ENCODE data around the gene AMZ2.
"Not testable (repeated sequence)": the region's sequence is repeated elsewhere in the genome, so short reads cannot be mapped to it uniquely, and the experiment has no call there.

- TF ChIP-seq, protein P1, sequence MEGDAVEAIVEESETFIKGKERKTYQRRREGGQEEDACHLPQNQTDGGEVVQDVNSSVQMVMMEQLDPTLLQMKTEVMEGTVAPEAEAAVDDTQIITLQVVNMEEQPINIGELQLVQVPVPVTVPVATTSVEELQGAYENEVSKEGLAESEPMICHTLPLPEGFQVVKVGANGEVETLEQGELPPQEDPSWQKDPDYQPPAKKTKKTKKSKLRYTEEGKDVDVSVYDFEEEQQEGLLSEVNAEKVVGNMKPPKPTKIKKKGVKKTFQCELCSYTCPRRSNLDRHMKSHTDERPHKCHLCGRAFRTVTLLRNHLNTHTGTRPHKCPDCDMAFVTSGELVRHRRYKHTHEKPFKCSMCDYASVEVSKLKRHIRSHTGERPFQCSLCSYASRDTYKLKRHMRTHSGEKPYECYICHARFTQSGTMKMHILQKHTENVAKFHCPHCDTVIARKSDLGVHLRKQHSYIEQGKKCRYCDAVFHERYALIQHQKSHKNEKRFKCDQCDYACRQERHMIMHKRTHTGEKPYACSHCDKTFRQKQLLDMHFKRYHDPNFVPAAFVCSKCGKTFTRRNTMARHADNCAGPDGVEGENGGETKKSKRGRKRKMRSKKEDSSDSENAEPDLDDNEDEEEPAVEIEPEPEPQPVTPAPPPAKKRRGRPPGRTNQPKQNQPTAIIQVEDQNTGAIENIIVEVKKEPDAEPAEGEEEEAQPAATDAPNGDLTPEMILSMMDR (conservative IDR thresholded peaks at IDR 0.05): not testable (repeated sequence)
- not testable (repeated sequence) for TF ChIP-seq EZH2 (IDR thresholded peaks at IDR 0.05; ENCODE audit: low read depth)
Measured at GRCh38 chr17:68259648-68259951, 11.8 kb downstream of the AMZ2 start.
